ENCODE measurements around the gene LRRC61. TPM values are rescaled to one million over a fixed set of nuclear protein-coding genes. Genes with fewer than 3 reads are reported as not detected.

The LRRC61 gene
- total RNA-seq, 2 experiments from 2014 or later: 3.1 to 5.0 TPM

Other genes with a start within 250 kb of the LRRC61 start
- gene ACTR3C, start 190 bp downstream of the LRRC61 start, total RNA-seq: 1 to 10 TPM; 1.9 to 3.4 TPM
- not detected for gene RARRES2, start 18.3 kb downstream of the LRRC61 start, total RNA-seq
- gene REPIN1, start 45.5 kb downstream of the LRRC61 start, total RNA-seq: 10 to 100 TPM; 58.2 to 59.8 TPM
- under 1 TPM; 0.38 to 0.45 TPM for gene ZNF775, start 56.0 kb downstream of the LRRC61 start, total RNA-seq
- 1 to 10 TPM; 2.9 to 3.8 TPM for gene GIMAP8, start 127.3 kb downstream of the LRRC61 start, total RNA-seq
- gene GIMAP7, start 191.5 kb downstream of the LRRC61 start, total RNA-seq: 10 to 100 TPM; 48.4 to 50.7 TPM
- 10 to 100 TPM; 20.7 to 23.6 TPM for gene GIMAP4, start 244.0 kb downstream of the LRRC61 start, total RNA-seq